Stomach (tissue), 4 donors: ENCODE results near the gene PPARGC1A.

Source experiments
- POLR2A ChIP-seq, 4 donors: fragments of 450-650 bp; IDR thresholded peaks; one replicate each; pipeline ENCODE4 v1.6.1; 2016; ENCODE audit warnings: antibody characterized with exemption in 4 of 4, control low read depth in 2 of 4, mild to moderate bottlenecking in 1 of 4, moderate library complexity in 1 of 4
- TF ChIP-seq, protein P1 (sequence below), 7 experiments: fragments of 450-650 bp in 4 of 7; fragments of 200-600 bp in 3 of 7; sonication (generic) in 3 of 7; IDR thresholded peaks; one replicate each; pipeline ENCODE4 v1.5.1; 2016 to 2019; ENCODE audit warnings: antibody characterized with exemption in 7 of 7, control low read depth in 2 of 7, mild to moderate bottlenecking in 1 of 7

DNA sequence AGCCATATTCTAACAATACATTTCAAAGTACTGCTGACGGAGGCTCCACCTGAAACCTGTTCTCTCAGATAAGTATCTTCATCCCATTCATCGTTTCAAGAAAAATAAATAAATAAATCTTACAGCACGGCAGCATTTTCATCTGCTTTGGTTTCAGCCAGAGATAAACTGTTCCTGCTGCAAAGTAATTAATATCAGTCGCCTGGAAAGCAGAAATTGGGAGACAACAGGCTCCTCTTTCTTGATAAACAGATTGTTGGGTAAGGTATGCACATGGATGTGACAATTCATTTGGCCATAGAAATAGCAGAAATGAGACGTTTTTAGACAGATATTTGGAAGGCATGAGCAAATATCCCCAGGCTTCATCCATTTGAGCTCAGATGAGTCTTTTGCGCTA lies 110.4 kb downstream of the PPARGC1A start:
- TF ChIP-seq, protein P1, sequence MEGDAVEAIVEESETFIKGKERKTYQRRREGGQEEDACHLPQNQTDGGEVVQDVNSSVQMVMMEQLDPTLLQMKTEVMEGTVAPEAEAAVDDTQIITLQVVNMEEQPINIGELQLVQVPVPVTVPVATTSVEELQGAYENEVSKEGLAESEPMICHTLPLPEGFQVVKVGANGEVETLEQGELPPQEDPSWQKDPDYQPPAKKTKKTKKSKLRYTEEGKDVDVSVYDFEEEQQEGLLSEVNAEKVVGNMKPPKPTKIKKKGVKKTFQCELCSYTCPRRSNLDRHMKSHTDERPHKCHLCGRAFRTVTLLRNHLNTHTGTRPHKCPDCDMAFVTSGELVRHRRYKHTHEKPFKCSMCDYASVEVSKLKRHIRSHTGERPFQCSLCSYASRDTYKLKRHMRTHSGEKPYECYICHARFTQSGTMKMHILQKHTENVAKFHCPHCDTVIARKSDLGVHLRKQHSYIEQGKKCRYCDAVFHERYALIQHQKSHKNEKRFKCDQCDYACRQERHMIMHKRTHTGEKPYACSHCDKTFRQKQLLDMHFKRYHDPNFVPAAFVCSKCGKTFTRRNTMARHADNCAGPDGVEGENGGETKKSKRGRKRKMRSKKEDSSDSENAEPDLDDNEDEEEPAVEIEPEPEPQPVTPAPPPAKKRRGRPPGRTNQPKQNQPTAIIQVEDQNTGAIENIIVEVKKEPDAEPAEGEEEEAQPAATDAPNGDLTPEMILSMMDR (IDR thresholded peaks at IDR 0.05) = no peak
- TF ChIP-seq POLR2A (IDR thresholded peaks at IDR 0.05) = no peak
